Measurements from ENCODE around the gene TNFAIP3. TPM values are rescaled to one million over a fixed set of nuclear protein-coding genes. Genes with fewer than 3 reads are reported as not detected.

The TNFAIP3 gene
- total RNA-seq, 1 donor from 2014 or later, result 13.4 TPM

GRCh38 chr6:137926207-137926731 is 59.2 kb downstream of the TNFAIP3 start:
- peak; percentile 31 for DNase-seq

GRCh38 chr6:137926985-137927384 is 59.9 kb downstream of the TNFAIP3 start:
- no peak for DNase-seq

GRCh38 chr6:137927777-137928218 is 60.7 kb downstream of the TNFAIP3 start:
- peak; percentile 51 for DNase-seq

- DNase-seq, result no peak
Observed at GRCh38 chr6:137928286-137928685, 61.2 kb downstream of the TNFAIP3 start.

GRCh38 chr6:137931849-137932465 is 64.9 kb downstream of the TNFAIP3 start:
- DNase-seq, result peak; percentile 8

Other genes with a start within 250 kb of the TNFAIP3 start
- gene PERP, start 240.2 kb downstream of the TNFAIP3 start, total RNA-seq, result 18.5 and 24.8 TPM in 2 replicates